IMR-90 (cell line): ENCODE measurements around the gene MSI2. TPM values are rescaled to one million over a fixed set of nuclear protein-coding genes. Genes with fewer than 3 reads are reported as not detected.

ENCODE experiments used
- ATAC-seq: fragments of 200-7000 bp; cut with Tn5 transposase; 2 replicates; pipeline ENCODE4 v1.9.1; 2020; ENCODE audit warnings: low read depth, mild to moderate bottlenecking, moderate library complexity
- BruUV-seq: library from RNA; stranded (reverse); fragments of 400-500 nt; replicated peaks from 2 replicates; lab custom pipeline; 2021; lab: Mats Ljungman, UMichigan
- CTCF ChIA-PET: fragments of 300-600 bp; formaldehyde crosslinking; extraction: SDS; loops from one replicate; lab custom pipeline; 2021; ENCODE audit warnings: antibody characterized with exemption; lab: Yijun Ruan, JAX
- POLR2A ChIA-PET: fragments of 300-600 bp; sonication (Branson Sonifier 250); formaldehyde crosslinking; loops from one replicate; lab custom pipeline; 2022; ENCODE audit warnings: antibody characterized with exemption; ENCODE audit not compliant: unreplicated experiment; lab: Charles Lee
- DNase-seq: peaks from one replicate; pipeline ENCODE4 v3.0.0; 2013
- H2AFZ ChIP-seq: replicated peaks from 2 replicates; pipeline ENCODE3; 2013; ENCODE audit warnings: low read length, mild to moderate bottlenecking; ENCODE audit not compliant: poor library complexity
- H2AK5ac ChIP-seq: 2 replicates; pipeline ENCODE4 v1.6.1; 2013; ENCODE audit warnings: low read depth, low read length, inconsistent platforms
- H2AK9ac ChIP-seq: replicated peaks from 2 replicates; pipeline ENCODE3; 2013; ENCODE audit warnings: mild to moderate bottlenecking, low read depth, low read length, moderate library complexity; ENCODE audit not compliant: poor library complexity
- H2BK120ac ChIP-seq: 2 replicates; pipeline ENCODE4 v1.6.1; 2013; ENCODE audit warnings: low read depth, low read length, inconsistent platforms
- H2BK15ac ChIP-seq: 3 replicates; pipeline ENCODE4 v1.6.1; 2013; ENCODE audit warnings: low read depth, low read length, inconsistent platforms
- H2BK20ac ChIP-seq: 2 replicates; pipeline ENCODE4 v1.6.1; 2013; ENCODE audit warnings: low read depth, mild to moderate bottlenecking, inconsistent platforms, low read length, moderate library complexity
- H2BK5ac ChIP-seq: 2 replicates; pipeline ENCODE4 v1.6.1; 2013; ENCODE audit warnings: mild to moderate bottlenecking, low read depth, low read length, inconsistent platforms; ENCODE audit not compliant: poor library complexity, severe bottlenecking
- H3K14ac ChIP-seq: replicated peaks from 2 replicates; pipeline ENCODE4 v1.6.1; 2013; ENCODE audit warnings: low read depth, low read length, inconsistent platforms
- H3K18ac ChIP-seq: 2 replicates; pipeline ENCODE4 v1.6.1; 2013; ENCODE audit warnings: low read depth, low read length, control low read depth
- H3K23ac ChIP-seq: 2 replicates; pipeline ENCODE4 v1.6.1; 2013; ENCODE audit warnings: low read depth, low read length, inconsistent platforms
- H3K27ac ChIP-seq: 2 replicates; pipeline ENCODE4 v1.5.1; 2013; ENCODE audit warnings: mild to moderate bottlenecking, control low read depth, low read length; ENCODE audit not compliant: insufficient read depth
- H3K27me3 ChIP-seq: 2 replicates; pipeline ENCODE4 v1.6.1; 2013; ENCODE audit warnings: low read length; ENCODE audit not compliant: control insufficient read depth, insufficient read depth
- H3K36me3 ChIP-seq: 2 replicates; pipeline ENCODE4 v1.6.1; 2013; ENCODE audit warnings: low read length, mixed read lengths; ENCODE audit not compliant: control insufficient read depth, insufficient read depth
- H3K4ac ChIP-seq: 2 replicates; pipeline ENCODE4 v1.6.1; 2013; ENCODE audit warnings: low read depth, low read length, inconsistent platforms
- H3K4me1 ChIP-seq: 2 replicates; pipeline ENCODE4 v1.6.1; 2013; ENCODE audit warnings: low read length, mixed read lengths; ENCODE audit not compliant: control insufficient read depth, insufficient read depth
- H3K4me2 ChIP-seq: 2 replicates; pipeline ENCODE4 v1.6.1; 2013; ENCODE audit warnings: low read depth, mild to moderate bottlenecking, control low read depth, low read length, moderate library complexity
- H3K4me3 ChIP-seq: 2 replicates; pipeline ENCODE4 v1.5.1; 2013; ENCODE audit warnings: low read depth, mild to moderate bottlenecking, control low read depth, low read length, moderate library complexity; ENCODE audit not compliant: insufficient read depth
- H3K56ac ChIP-seq: 2 replicates; pipeline ENCODE4 v1.6.1; 2013; ENCODE audit warnings: low read length, inconsistent platforms; ENCODE audit not compliant: insufficient read depth; ENCODE audit errors: extremely low read depth
- H3K79me1 ChIP-seq, 2 experiments: 2 replicates each; pipeline ENCODE4 v1.6.1; 2013; ENCODE audit warnings: low read length in 2 of 2, inconsistent platforms in 1 of 2, low read depth in 1 of 2
- H3K9ac ChIP-seq: 2 replicates; pipeline ENCODE4 v1.6.1; 2013; ENCODE audit warnings: low read depth, low read length, control low read depth
- H3K9me1 ChIP-seq: 2 replicates; pipeline ENCODE4 v1.6.1; 2013; ENCODE audit warnings: low read length, inconsistent platforms; ENCODE audit not compliant: insufficient read depth
- H3K9me3 ChIP-seq: 2 replicates; pipeline ENCODE4 v1.6.1; 2013; ENCODE audit warnings: low read length; ENCODE audit not compliant: control insufficient read depth, insufficient read depth
- H4K20me1 ChIP-seq: 2 replicates; pipeline ENCODE4 v1.6.1; 2013; ENCODE audit warnings: low read length, inconsistent platforms; ENCODE audit not compliant: insufficient read depth
- H4K5ac ChIP-seq: 2 replicates; pipeline ENCODE4 v1.6.1; 2013; ENCODE audit warnings: mild to moderate bottlenecking, low read depth, low read length, control low read depth
- H4K8ac ChIP-seq, 2 experiments: 2 replicates each; pipeline ENCODE4 v1.6.1; 2013; ENCODE audit warnings: low read depth in 2 of 2, low read length in 2 of 2, control low read depth in 1 of 2, inconsistent platforms in 1 of 2
- H4K91ac ChIP-seq: 2 replicates; pipeline ENCODE4 v1.6.1; 2013; ENCODE audit warnings: low read depth, low read length, inconsistent platforms; ENCODE audit not compliant: insufficient read depth
- BHLHE40 ChIP-seq: fragments of 150-350 bp; IDR thresholded peaks from 2 replicates; pipeline ENCODE4 v1.6.1; 2016; ENCODE audit warnings: mild to moderate bottlenecking, low read depth, low read length
- CEBPB ChIP-seq: IDR thresholded peaks from 2 replicates; pipeline ENCODE4 v1.6.1; 2012; ENCODE audit warnings: low read depth, low read length, improper control_type of control experiment
- MAFK ChIP-seq: IDR thresholded peaks from 2 replicates; pipeline ENCODE4 v1.6.1; 2012; ENCODE audit warnings: low read depth, low read length, improper control_type of control experiment
- NFE2L2 ChIP-seq: fragments of 150-350 bp; IDR thresholded peaks from 2 replicates; pipeline ENCODE4 v1.6.1; 2016; ENCODE audit warnings: low read depth, mild to moderate bottlenecking, low read length
- RFX5 ChIP-seq: IDR thresholded peaks from 2 replicates; pipeline ENCODE4 v1.8.0; 2012; ENCODE audit warnings: low read depth, mild to moderate bottlenecking, low read length, moderate library complexity
- SMC3 ChIP-seq: fragments of 150-350 bp; IDR thresholded peaks from 2 replicates; pipeline ENCODE4 v1.6.1; 2016; ENCODE audit warnings: low read depth, mild to moderate bottlenecking, antibody characterized with exemption, low read length, moderate library complexity
- WGBS, 2 experiments: methylation state at CpG; one replicate each; pipeline versions ENCODE4 v1.1.5 to v1.1.7; 2013; ENCODE audit warnings: missing lambda C conversion rate in 2 of 2; ENCODE audit not compliant: insufficient read length in 1 of 2; ENCODE audit errors: extremely low coverage in 2 of 2; 5-methylcytosine and 5-hydroxymethylcytosine counted together
- dilution Hi-C: fragments of 300-500 bp; cut with HindIII; formaldehyde crosslinking; loops from one replicate; pipeline ENCODE4 v1.14.3; 2018; ENCODE audit warnings: low sequenced_read_pairs; ENCODE audit not compliant: unreplicated experiment
- in situ Hi-C: fragments of 300-500 bp; cut with MboI; formaldehyde crosslinking; loops from 3 replicates; pipeline ENCODE4 v1.14.3; 2019; ENCODE audit warnings: low sequenced_read_pairs, inconsistent platforms, mixed read lengths
- intact Hi-C: fragments of 100-400 bp; cut with micrococcal nuclease; formaldehyde crosslinking; loops from 2 replicates; pipeline ENCODE4 v1.10.0; 2022
- polyA plus RNA-seq, 3 experiments: library from polyadenylated mRNA; depleted of rRNA; stranded (reverse); fragments of >200 nt; gene quantifications; 2 replicates each; pipeline ENCODE4 v1.2.3, GENCODE V29; 2012; ENCODE audit warnings: low replicate concordance in 1 of 3
- total RNA-seq: library from RNA; depleted of rRNA; stranded (reverse); fragments of >200 nt; gene quantifications from 2 replicates; pipeline ENCODE4 v1.2.3, GENCODE V29; 2012
- TF ChIP-seq, protein P1 (sequence below): fragments of 150-350 bp; IDR thresholded peaks from 2 replicates; pipeline ENCODE4 v1.6.1; 2016; ENCODE audit warnings: low read depth, mild to moderate bottlenecking, low read length, moderate library complexity, borderline replicate concordance
- TF ChIP-seq, protein P2 (sequence below): fragments of 150-350 bp; IDR thresholded peaks from 2 replicates; pipeline ENCODE4 v1.6.1; 2017; ENCODE audit warnings: mild to moderate bottlenecking, antibody characterized with exemption, low read length, low read depth

The MSI2 gene
- total and polyA plus RNA-seq, 2 of the 4 experiments (the other 2 are of a cell fraction) = 13.0 to 16.0 TPM

DNA sequence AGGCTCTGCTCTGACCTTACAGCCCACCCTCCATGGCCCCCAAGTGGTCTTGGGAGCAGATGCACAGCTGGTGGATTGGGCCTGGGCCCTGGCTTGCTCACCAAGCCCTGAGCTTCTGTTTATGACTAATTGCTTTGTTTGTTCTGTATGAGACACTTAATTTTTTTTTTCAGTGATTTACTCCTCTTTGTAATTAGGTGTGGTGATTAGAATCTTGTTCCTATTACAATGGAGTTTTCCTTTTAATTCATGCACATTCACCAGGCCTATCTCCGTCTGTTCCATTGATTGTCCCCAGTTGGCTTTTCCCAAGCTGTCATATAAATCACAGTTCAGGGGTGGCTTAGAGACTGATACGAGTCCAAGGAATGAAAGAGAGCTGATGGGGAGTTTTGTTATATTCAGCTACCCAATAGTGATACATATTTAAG is 246.5 kb downstream of the MSI2 start:
- no peak overlapping the region for H3K9ac ChIP-seq
- no TSS peak for BruUV-seq
- dilution Hi-C loops = no loop called here

More for the DNA sequence above, 246.5 kb downstream of the MSI2 start:
- Histone ChIP-seq H2BK20ac (no peak overlapping the region), H3K27ac (no peak overlapping the region), H3K4ac (no peak overlapping the region), H3K4me2 (no peak overlapping the region), H3K18ac (no peak overlapping the region), H4K20me1 (no peaks in the 10 kb centered on the region; the same call in 1 of the 2 replicates), H2BK15ac (no peak overlapping the region), H3K4me3 (no peak overlapping the region), H2BK5ac (no peak overlapping the region), H3K23ac (no peak overlapping the region), H2BK120ac (no peak overlapping the region), H3K9me3 (no peaks in the 10 kb centered on the region), H2AFZ (no peak overlapping the region), H3K56ac (no peak overlapping the region), H2AK9ac (no peak overlapping the region), H3K4me1 (peaks cover 2% of the 10 kb centered on the region; the same call in 1 of the 2 replicates), H3K36me3 (no peaks in the 10 kb centered on the region), H3K79me1 (peaks cover 3% of the 10 kb centered on the region in 2 experiments; a peak in 1 of 4 replicates), H3K14ac (no peak overlapping the region), H2AK5ac (no peak overlapping the region), H3K9me1 (peaks cover 6% of the 10 kb centered on the region; the same call in 1 of the 2 replicates), H4K8ac (no peak overlapping the region), H4K91ac (no peak overlapping the region), H4K5ac (no peak overlapping the region), H3K27me3 (no peaks in the 10 kb centered on the region)
- in situ Hi-C loops = no loop called here
- CTCF ChIA-PET = interaction anchor here (1.1 kb wide), 1 partner anchor 19 kb away, joined by 3 read pairs; no protein-coding TSS in a partner anchor
- DNase-seq (no peak), ATAC-seq (no peak)
- WGBS, 2 experiments = no CpG with 5 or more reads among the region's 2 CpGs
- intact Hi-C loops = no loop called here
- no peak for TF ChIP-seq RFX5
- TF ChIP-seq, protein P1, sequence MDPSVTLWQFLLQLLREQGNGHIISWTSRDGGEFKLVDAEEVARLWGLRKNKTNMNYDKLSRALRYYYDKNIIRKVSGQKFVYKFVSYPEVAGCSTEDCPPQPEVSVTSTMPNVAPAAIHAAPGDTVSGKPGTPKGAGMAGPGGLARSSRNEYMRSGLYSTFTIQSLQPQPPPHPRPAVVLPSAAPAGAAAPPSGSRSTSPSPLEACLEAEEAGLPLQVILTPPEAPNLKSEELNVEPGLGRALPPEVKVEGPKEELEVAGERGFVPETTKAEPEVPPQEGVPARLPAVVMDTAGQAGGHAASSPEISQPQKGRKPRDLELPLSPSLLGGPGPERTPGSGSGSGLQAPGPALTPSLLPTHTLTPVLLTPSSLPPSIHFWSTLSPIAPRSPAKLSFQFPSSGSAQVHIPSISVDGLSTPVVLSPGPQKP = no peak
- TF ChIP-seq, protein P2, sequence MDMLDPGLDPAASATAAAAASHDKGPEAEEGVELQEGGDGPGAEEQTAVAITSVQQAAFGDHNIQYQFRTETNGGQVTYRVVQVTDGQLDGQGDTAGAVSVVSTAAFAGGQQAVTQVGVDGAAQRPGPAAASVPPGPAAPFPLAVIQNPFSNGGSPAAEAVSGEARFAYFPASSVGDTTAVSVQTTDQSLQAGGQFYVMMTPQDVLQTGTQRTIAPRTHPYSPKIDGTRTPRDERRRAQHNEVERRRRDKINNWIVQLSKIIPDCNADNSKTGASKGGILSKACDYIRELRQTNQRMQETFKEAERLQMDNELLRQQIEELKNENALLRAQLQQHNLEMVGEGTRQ = no peak
- TF ChIP-seq BHLHE40 = no peak
- no peak for TF ChIP-seq MAFK
- TF ChIP-seq NFE2L2 = no peak
- TF ChIP-seq CEBPB = no peak
- TF ChIP-seq SMC3 = no peak
- POLR2A ChIA-PET = no interaction called here
